ENCODE measurements around the gene CCT7. TPM values are rescaled to one million over a fixed set of nuclear protein-coding genes. Genes with fewer than 3 reads are reported as not detected.

The CCT7 gene
- total RNA-seq, 1 donor, result 196 TPM

DNA sequence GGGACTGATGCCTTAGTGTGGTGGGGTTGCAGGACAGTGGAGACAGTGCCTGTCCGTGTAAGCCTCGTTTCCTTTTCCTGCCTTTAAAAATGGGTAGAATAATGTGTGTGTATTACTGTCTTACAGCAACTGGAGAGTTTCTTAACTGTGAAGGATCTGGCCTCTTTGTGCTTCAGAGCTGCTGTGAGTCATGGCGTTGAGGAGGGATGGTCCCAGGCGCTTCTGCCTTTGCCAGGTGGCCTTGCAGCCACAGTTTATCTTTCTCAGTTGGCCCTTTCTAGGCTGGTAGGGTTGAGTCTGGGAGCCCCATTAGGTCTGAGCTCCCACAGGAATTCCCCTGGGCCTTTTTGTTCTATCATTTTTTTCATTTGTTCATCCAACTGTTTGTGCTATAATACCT lies 10.3 kb upstream of the CCT7 start:
- TF ChIP-seq, protein P1, sequence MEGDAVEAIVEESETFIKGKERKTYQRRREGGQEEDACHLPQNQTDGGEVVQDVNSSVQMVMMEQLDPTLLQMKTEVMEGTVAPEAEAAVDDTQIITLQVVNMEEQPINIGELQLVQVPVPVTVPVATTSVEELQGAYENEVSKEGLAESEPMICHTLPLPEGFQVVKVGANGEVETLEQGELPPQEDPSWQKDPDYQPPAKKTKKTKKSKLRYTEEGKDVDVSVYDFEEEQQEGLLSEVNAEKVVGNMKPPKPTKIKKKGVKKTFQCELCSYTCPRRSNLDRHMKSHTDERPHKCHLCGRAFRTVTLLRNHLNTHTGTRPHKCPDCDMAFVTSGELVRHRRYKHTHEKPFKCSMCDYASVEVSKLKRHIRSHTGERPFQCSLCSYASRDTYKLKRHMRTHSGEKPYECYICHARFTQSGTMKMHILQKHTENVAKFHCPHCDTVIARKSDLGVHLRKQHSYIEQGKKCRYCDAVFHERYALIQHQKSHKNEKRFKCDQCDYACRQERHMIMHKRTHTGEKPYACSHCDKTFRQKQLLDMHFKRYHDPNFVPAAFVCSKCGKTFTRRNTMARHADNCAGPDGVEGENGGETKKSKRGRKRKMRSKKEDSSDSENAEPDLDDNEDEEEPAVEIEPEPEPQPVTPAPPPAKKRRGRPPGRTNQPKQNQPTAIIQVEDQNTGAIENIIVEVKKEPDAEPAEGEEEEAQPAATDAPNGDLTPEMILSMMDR (IDR thresholded peaks at IDR 0.05; ENCODE audit: insufficient read depth, low read length), result no peak
- H3K4me3 ChIP-seq (ENCODE audit: low read depth, low read length), result no peak overlapping the region
- DNase-seq (ENCODE audit: low read depth), result no peak

DNA sequence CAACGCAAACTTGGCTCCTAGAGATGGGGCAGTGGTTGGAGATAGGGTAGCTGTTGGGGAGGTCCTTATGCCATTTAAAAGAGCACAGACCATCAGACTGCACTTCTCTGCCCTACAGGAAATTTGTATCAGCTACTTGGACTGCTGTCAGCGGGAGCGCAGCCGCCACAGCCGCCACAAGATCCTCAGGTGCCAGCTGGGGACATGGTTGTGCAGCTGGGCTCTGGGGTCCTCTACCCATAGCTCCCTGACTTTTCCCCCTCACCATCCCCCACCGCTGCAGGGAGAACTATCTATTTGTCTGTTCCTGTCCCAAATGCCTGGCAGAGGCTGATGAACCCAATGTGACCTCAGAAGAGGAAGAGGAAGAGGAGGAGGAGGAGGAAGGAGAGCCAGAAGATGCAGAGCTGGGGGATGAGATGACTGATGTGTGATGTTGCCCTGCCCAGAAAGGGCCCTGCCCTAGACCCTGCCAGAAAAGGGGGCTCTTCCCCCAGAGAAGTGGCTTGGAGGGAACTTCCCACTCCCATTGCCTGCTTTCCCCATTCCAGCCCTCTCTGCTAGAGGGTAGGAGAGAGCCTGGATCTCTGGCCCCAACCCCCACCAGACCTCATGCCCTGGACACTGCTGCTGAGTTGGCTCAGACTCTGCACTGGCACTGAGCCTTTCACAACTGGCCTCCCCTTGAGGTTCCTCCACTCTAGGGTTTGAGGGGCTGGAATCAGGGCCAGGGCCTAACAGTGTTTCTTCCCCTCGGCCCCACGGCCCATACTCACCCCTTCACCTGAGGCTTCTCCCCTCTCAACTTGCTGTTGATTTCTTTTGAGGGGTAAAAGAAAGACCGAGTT lies 8.4 kb upstream of the CCT7 start:
- DNase-seq (ENCODE audit: low read depth), result no peak

DNA sequence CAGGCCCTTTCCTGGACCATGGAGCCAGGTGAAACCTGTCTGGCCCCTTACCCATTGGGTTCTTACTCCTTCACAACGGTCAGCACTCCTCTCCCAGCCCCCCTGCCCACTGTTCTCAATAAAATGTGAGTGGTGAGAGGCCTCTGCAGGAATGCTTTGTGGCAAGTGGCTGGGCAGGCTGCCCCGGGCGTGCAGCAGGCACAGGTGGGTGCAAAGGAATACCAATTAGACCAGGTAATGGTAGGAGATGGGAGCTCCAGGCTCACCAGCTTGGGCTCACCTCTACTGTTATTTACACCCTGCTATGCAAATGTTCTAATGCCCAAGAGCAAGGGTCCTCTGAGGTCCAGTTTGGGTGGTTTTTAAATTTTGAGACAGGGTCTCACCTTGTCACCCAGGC lies 7.0 kb upstream of the CCT7 start:
- no peak for DNase-seq (ENCODE audit: low read depth)
- H3K4me3 ChIP-seq (ENCODE audit: low read depth, low read length), result no peak overlapping the region
- TF ChIP-seq, protein P1 (IDR thresholded peaks at IDR 0.05; ENCODE audit: insufficient read depth, low read length), result no peak

More for the DNA sequence above, 8.4 kb upstream of the CCT7 start:
- TF ChIP-seq, protein P1 (IDR thresholded peaks at IDR 0.05; ENCODE audit: insufficient read depth, low read length), result no peak
- H3K4me3 ChIP-seq (ENCODE audit: low read depth, low read length), result no peak overlapping the region

DNA sequence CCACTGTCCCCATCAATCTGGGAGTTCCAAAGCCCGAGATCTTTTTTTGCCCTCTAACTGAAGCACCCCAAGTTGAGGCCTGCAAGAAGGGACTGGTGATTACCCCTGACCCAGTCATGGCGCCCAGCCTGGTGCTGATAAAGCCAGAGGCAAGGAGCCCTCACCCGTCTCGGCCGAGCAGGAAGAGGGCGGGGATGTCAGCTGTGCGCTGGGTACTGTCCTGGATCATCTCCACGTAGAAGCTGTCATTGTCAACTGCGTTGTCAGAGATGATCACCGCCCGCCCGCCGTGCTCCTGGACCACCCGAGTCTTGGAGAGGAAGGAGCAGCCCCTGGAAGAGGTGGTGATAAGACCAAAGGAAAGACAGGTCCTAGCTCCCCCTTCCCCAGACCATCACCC lies 5.5 kb upstream of the CCT7 start:
- TF ChIP-seq, protein P1 (IDR thresholded peaks at IDR 0.05; ENCODE audit: insufficient read depth, low read length), result no peak
- no peak for DNase-seq (ENCODE audit: low read depth)
- no peak overlapping the region for H3K4me3 ChIP-seq (ENCODE audit: low read depth, low read length)

DNA sequence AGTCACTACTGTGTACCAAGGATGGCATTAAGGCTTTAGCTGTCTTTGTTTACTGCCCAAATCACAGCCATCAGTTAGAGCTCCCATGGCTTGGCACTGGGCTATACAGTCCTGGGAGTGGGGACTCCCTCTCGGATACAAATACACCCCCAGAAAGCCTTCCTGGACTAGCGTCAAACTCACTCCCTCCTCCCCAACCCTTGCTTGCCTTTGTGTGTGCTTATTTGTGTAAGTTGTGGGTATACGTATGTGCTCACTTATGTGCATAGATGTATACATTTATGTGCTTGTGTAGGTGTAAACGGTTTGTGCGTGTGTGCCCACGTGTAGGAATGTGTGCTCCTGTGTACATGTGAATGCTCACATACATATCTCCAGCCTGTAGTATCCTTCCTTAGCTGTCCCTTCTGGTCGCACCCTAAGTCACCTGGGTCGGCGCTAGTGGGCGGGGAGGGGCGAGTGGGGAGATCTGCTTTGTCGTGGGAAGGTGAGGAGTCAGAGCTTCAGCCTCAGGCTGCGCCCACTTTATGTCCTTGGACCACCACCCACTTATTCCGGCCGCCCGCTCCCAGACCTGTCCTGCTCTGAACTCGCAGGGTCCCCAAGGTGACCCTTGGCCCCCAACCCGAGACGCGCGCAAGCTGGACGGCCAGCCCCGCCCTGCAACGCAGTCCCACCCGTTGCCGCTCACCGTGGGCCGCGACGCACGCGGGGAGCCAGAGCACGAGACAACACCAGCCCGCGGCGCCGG lies 1.5 kb upstream of the CCT7 start:
- TF ChIP-seq, protein P1 (IDR thresholded peaks at IDR 0.05; ENCODE audit: insufficient read depth, low read length), result no peak
- no peak for DNase-seq (ENCODE audit: low read depth)
- peak overlapping the region; percentile 84 for H3K4me3 ChIP-seq (ENCODE audit: low read depth, low read length)

DNA sequence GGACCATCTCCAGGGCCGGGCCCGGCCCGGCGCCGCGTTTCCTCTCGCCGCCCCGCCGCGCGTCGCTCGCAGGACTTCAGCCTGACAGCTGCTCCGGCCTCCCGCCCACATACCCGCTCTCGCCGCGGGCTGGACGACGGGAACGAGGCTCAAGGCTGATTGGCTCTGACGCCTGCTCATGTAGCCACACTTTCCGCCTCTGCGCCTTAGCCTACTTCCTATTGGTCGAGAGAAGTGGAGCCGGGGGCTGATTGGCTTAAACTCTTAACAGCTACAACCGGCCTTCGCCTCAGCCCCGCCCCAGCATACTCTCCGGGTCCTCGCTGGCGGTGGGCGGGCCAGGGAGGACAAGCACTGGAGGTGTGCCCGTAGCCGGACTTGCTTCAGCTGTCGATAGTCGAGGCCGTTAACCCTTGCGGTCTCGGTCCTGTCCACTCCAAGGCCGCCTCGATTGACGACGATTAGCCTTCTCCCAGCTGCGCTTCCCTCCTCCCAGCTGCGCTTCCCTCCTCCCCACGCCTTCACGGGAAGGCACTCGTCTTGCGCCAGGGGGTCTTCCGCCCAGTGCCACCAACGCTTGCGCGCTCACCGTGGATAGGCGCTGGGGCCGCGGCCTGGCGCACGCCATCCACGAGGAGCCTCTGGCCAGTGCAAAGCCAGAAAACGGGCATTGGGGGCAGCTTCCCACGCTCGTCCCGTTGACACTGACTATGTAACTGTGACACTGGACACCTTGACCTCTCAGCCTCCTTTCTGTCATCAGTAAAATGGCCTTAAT lies 765 bp upstream of the CCT7 start, which contains the start of gene PRADC1:
Gene PRADC1, minus strand, starts transcription at position 86 of the 778 bp plus-strand sequence. Its CDS starts 79 bp downstream, at position 7.
- DNase-seq (ENCODE audit: low read depth), result peak; percentile 100
- H3K4me3 ChIP-seq (ENCODE audit: low read depth, low read length), result peak within 1 kb of the TSS; percentile 93
- TF ChIP-seq, protein P1 (IDR thresholded peaks at IDR 0.05; ENCODE audit: insufficient read depth, low read length), result no peak

Data from fibroblast of the aortic adventitia (primary cell).